GM13977 (cell line): Measurements from ENCODE around the gene LYPD6.

Source experiments
- DNase-seq: peaks from one replicate; pipeline ENCODE4 v3.0.0; 2012; ENCODE audit warnings: low spot score
- in situ Hi-C: fragments of 300-500 bp; cut with MboI; formaldehyde crosslinking; loops from one replicate; pipeline ENCODE4 v1.12.0; 2022; ENCODE audit warnings: low sequenced_read_pairs, low pct_unique_long_range_greater_than_20kb, mixed read lengths, inconsistent platforms; ENCODE audit not compliant: unreplicated experiment
- TF ChIP-seq, protein P1 (sequence below): IDR thresholded peaks from 2 replicates; pipeline ENCODE4 v1.5.1; 2012; ENCODE audit warnings: mild to moderate bottlenecking, control low read depth; ENCODE audit not compliant: insufficient read depth; ENCODE audit errors: extremely low read depth, missing control alignments

LYPD6 gene

DNA sequence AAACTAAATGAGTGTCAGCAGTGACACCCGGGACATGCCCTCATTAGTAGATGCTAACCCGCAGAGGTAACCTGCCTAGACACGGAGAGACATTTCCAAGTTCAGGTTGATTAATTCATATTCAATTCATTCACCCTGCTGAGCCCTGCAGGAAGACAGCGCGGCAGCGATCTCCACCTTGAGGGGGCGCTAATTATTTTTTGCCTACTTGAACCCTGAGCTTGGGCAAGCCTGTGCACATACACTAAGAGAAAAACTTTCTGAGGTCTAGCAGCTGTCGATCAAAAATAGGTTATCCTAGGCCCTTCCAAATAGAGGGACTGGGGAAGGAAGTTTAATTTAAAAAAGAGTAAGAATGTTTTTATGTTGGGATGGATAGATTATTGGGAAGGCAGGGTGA is 1.3 kb upstream of the LYPD6 start:
- in situ Hi-C loops, result no loop called here
- DNase-seq, result no peak
- TF ChIP-seq, protein P1, sequence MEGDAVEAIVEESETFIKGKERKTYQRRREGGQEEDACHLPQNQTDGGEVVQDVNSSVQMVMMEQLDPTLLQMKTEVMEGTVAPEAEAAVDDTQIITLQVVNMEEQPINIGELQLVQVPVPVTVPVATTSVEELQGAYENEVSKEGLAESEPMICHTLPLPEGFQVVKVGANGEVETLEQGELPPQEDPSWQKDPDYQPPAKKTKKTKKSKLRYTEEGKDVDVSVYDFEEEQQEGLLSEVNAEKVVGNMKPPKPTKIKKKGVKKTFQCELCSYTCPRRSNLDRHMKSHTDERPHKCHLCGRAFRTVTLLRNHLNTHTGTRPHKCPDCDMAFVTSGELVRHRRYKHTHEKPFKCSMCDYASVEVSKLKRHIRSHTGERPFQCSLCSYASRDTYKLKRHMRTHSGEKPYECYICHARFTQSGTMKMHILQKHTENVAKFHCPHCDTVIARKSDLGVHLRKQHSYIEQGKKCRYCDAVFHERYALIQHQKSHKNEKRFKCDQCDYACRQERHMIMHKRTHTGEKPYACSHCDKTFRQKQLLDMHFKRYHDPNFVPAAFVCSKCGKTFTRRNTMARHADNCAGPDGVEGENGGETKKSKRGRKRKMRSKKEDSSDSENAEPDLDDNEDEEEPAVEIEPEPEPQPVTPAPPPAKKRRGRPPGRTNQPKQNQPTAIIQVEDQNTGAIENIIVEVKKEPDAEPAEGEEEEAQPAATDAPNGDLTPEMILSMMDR, result peak; percentile 3

DNA sequence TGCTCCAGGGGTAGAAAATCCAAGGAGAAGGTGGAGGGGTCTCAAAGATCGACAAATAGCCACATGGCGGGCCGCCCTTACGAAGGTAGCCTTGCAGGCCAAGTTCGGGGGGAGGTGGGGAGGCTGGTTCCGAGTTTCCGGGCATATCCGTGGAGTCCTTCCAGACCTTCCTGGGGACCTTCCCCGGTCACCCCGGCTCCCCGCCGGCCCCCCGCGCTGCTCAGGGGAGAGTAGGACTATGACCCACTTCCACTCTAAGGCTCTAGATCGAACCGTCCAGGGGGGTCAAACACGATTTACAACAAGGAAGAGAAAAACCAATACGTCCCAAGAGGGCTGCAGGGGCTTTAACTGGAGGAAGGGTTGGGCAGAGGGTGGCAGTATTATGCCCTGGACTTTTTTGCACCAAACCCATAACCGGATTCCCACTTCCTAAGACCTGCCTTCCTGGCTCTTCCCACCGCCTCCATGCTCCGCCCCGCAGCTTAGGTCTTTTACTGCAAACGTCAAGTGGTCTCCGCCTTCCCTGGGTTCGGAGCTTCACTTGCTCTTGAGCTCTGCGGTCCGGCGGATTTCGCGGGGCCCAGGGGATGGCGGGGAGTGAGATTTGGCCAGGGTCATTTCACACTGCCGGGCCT is 779 bp upstream of the LYPD6 start:
- in situ Hi-C loops, result no loop called here
- TF ChIP-seq, protein P1, result no peak
- peak; percentile 45 for DNase-seq

GRCh38 chr2:149331023-149331400 is 625 bp downstream of the LYPD6 start:
- in situ Hi-C loops, result no loop called here
- TF ChIP-seq, protein P1, result no peak

DNA sequence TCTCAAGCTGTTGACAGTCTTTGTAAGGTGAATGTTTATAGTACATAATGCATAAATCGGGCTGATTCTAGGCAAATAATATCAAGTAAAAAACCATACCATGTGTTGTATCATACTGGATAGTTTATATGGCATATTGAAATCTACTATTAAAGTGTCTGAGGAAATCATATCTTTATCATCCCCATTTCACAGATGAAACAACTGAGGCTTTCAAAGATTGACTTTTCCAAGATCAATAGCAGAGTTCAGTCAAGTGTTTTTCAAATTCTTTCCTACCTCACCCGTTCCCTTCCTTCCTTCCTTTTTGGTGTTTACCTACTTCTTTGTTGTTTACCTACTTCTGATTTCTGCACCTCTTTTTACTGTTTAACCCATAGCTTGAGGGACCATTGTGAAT is 2.0 kb downstream of the LYPD6 start:
- no peak for DNase-seq
- in situ Hi-C loops, result no loop called here
- TF ChIP-seq, protein P1, result no peak

More at GRCh38 chr2:149331023-149331400, 625 bp downstream of the LYPD6 start:
- no peak for DNase-seq

GRCh38 chr2:149333636-149334035 is 3.2 kb downstream of the LYPD6 start:
- no peak for DNase-seq
- TF ChIP-seq, protein P1, result no peak
- in situ Hi-C loops, result no loop called here

DNA sequence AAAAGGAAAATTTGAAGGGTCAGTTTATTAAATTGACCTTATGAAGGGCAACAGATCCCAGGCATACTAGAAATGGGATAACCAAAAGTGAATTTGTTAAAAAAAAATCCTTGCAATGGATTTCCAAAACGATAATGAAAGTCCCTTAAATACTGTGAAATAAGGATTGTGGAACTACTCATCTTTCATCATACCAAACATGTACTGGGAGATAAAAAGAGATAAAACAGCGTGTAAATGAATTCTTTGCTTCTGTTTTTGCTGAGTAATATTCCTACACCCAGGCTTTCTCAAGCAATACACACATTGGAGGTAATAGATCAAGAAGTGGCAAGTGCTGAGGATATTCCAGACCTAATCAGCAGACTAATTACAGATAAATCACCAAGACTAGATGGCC is 3.8 kb downstream of the LYPD6 start:
- TF ChIP-seq, protein P1, result no peak
- in situ Hi-C loops, result no loop called here
- no peak for DNase-seq
